Measurements from ENCODE around the gene EXOSC5.
"Not testable (repeated sequence)": the region's sequence is repeated elsewhere in the genome, so short reads cannot be mapped to it uniquely, and the experiment has no call there.

EXOSC5 gene

DNA sequence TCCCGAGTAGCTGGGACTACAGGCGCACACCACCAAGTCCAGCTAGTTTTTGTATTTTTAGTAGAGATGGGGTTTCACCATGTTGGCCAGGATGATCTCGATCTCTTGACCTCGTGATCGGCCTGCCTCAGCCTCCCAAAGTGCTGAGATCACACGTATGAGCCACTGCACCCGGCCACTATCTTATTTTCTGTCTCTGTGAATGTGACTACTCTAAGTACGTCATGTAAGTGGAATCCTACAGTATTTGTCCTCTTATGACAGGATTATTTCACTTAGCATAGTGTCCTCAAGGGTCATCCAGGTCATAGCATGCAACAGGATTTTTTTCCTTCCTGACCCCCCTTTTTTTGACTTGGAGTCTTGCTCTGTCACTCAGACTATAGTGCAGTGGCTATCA lies 25.6 kb downstream of the EXOSC5 start:
- no peak for DNase-seq (ENCODE audit: low read depth in 1 of 2, low spot score in 1 of 2)

DNA sequence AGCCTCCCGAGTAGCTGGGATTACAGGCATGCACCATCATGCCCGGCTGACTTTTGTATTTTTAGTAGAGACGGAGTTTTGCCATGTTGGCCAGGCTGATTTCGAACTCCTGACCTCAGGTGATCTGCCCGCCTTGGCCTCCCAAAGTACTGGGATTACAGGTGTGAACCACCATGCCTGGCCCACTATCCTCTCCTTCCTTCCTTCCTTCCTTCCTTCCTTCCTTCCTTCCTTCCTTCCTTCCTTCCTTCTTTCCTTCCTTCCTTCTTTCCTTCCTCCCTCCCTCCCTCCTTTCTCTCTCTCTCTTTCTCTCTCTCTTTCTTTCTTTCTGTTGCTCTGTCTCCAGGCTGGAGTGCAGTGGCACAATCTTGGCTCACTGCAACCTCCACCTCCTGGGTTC lies 26.0 kb downstream of the EXOSC5 start:
- not testable (repeated sequence) for DNase-seq (ENCODE audit: low read depth in 1 of 2, low spot score in 1 of 2)

DNA sequence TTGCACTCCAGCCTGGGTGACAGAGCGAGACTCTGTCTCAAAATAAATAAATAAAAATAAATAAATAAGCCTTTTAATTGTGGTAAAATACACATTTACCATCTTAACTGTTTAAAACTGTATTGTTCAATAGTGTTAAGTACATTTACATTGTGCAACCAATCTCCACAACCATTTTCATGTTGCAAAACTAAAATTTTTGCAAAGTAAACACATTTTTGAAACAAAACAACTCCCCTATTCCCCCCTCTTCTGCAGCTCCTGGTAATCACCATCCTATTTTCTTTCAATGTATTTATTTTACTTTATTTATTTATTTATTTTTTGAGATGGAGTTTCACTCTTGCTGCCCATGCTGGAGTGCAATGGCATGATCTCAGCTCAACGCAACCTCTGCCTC lies 27.4 kb downstream of the EXOSC5 start:
- no peak for DNase-seq (ENCODE audit: low read depth in 1 of 2, low spot score in 1 of 2)

DNA sequence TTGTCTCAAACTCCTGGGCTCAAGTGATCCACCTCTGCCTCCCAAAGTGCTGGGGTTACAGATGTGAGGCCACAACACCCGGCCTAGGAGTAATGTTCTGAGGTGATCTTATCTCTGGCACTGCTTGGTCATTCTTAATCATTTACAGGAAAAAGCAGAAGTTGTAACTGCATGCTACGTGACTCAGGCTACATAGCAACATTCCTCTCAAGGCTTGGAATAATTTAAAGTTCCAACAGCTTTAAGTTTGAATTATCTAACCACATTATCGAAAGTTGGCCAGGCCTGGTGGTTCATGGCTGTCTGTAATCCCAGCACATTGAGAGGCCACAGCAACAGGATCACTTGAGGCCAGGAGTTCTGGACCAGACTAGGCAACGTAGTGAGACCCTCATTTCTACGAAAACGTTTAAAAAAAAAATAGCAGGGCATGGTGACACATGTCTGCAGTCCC lies 29.3 kb downstream of the EXOSC5 start:
- DNase-seq (ENCODE audit: low read depth in 1 of 2, low spot score in 1 of 2) = no peak

DNA sequence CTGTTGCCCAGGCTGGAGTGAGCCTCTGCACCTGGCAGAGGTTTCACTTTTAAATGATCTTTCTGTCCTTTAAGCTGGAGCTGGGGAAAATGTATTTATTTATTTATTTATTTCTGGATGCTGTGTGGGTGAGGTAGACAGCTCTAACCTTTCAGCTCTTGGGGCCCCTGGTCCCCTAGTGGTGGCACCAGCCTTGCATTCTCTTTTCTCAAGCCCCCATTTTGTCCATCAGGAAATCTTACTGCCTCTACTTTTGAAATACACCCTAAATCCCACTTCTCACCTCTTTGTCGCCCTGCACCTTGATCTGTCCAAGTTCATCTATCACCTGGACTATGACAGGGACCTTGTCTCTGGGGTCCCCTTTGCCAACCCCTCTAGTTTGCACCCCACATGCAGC lies 31.1 kb downstream of the EXOSC5 start:
- DNase-seq (ENCODE audit: low read depth in 1 of 2, low spot score in 1 of 2) = no peak

DNA sequence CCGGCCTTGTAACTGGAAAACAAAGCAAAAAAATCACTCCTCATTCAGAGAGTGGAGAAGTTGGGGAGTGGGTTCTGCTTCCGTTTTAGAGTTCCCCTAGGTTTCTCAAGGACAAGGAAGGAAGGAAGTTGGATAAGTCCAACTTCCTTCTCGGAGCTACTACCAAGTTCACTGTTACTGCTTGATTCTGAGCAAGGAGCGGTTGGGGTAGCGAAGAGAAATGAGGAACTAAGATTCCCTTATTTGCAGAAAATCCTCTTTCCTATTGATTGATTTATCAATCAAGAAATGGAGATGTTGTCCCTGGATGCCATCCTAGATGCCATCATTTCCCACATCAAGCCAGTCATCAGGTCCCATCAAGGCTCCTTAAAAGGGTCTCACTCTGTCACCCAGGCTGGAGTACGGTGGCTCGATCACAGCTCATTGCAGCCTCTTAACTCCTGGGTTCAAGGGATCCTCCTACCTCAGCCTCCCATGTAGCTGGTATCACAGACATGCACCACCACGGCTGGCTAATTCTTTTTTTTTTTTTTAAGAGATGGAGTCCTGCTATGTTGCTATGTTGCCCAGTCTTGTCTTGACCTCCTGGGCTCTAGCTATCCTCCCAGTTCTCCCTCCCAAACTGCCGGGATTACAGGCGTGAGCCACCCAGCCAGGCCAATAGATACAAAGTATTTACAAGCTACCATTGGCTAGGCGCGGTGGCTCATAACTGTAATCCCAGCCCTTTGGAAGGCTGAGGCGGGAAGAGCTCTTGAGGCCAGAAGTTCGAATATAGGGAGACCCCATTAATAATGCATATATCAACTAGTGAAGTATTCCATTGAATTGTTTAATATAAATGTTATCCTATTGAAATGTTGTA lies 32.4 kb downstream of the EXOSC5 start:
- DNase-seq (ENCODE audit: low read depth in 1 of 2, low spot score in 1 of 2) = no peak

DNA sequence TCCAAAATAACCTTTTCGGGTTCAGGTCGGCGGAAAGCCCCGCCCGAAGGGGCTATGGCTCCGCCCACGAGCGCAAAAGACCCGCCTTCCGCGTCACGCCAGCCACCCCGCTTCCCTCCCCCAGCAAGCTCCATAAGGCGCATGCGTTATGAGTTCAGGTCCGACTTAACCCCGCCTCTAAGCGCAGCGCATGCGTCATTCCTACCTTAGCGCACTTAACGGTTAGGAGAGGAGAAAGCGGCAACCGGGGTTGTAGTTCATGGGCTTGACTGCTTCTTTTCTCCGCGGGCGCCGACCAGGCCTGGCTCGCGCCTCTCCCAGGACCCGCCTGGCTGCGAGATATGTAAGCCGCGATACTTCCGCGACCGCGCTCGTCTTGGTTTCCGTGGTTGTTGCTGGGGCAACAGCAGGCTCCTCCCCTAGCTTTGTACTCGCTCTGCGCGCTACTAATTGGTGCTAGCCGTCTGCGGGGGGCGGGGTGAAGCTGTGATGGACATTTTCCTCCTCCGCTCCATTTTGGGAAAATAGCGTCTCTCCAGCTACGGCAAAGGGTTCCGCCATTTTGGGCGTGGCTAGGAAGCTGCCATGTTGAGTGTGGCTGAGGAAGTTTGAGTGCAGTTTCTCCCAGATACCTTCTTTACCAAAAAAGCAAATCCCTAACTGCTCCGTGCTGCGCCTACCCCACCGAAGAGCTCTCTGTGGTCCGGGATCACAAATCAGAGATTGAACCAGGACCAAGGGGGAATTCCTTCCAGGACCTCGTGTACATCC lies 33.2 kb downstream of the EXOSC5 start, which contains the start of gene B9D2:
B9D2 (minus strand) TSS at position 397 of the 771 bp plus-strand sequence. CDS start 630 bp downstream, outside the sequence.
- DNase-seq (ENCODE audit: low read depth in 1 of 2, low spot score in 1 of 2) = peak; percentile 95 to 97

DNA sequence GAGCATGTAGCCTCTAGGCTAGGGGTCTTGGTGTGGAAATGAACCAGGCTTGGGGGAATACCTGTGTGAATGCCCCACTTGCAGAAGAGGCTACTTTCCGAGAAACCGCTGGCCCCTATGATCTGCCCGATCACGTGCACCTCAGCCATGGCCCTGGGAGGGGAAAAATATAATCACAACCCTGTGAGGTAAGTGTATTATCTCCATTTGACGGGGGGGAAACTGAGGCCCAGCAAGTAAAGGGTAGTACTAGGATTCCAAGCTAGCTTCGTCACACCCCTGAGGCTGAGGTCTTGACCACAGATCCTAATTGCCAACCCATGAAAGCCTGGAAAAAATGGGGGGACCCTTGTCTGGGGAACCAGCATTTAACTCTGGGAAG lies 33.8 kb downstream of the EXOSC5 start:
- DNase-seq (ENCODE audit: low read depth in 1 of 2, low spot score in 1 of 2) = no peak

DNA sequence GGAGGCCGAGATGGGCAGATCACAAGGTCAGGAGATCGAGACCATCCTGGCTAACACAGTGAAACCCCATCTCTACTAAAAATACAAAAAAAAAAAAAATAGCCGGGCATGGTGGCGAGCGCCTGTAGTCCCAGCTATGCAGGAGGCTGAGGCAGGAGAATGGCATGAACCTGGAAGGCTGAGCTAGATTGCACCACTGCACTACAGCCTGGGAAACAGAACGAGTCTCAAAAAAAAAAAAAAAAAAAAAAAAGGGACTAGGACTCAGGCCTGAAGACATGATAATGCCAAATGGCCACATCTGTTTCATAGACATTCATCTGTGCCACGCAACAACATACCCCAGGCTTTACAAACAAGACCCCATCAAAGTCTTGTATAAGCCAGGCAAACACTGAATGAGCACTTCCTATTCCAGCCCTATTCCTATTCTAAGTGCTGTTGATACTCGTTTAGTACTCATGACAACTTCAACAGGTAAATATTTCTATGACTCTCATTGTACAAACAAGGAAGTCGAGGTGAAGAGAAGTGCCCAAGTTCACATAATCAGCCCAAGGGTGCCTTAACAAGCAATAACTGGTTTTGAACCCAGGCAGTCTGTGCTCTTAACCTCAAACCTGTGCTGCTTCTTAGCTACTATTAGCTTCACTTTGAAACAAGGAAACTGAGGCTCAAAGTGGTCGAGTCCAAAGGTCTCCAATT lies 34.9 kb downstream of the EXOSC5 start:
- DNase-seq (ENCODE audit: low read depth in 1 of 2, low spot score in 1 of 2) = no peak

DNA sequence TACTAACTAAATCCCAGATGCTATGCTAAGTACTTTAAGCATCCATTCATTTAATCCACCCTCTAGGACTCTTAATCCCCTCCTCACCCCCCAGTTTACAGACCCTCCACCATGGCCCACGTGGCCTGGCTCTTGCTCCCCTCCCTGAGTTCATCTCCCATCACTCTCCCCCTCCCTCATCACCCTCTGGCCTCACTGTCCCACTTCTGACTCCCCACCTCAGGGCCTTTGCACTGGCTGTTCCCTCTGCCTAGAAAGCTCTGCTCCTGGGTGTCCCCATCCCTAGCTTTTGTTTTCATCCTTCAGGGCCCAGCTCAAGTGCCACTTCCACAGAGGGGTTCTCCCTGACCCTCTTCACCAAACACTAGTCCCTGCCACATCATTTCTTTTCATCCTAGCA lies 37.4 kb downstream of the EXOSC5 start:
- no peak for DNase-seq (ENCODE audit: low read depth in 1 of 2, low spot score in 1 of 2)

DNA sequence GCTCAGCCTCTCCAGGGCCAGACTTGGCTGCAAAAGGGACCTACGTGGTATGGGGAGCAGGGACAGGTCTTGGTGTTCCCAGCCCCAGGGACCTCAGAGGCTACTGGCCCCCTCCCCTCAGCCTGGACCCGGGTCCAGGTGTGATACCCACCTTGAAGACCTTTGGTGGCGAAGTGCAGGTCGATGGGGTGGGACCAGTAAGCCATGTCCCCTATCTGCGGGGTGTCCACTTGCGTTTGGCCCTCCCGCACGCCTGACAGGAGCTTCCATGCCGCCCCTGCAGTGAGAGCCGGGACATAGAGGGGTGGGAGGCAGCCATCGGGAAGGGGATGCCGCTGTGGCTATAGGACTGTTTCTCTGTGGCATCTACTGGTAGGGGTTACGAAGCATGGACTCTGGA lies 39.4 kb downstream of the EXOSC5 start:
- DNase-seq (ENCODE audit: low read depth in 1 of 2, low spot score in 1 of 2) = no peak

DNA sequence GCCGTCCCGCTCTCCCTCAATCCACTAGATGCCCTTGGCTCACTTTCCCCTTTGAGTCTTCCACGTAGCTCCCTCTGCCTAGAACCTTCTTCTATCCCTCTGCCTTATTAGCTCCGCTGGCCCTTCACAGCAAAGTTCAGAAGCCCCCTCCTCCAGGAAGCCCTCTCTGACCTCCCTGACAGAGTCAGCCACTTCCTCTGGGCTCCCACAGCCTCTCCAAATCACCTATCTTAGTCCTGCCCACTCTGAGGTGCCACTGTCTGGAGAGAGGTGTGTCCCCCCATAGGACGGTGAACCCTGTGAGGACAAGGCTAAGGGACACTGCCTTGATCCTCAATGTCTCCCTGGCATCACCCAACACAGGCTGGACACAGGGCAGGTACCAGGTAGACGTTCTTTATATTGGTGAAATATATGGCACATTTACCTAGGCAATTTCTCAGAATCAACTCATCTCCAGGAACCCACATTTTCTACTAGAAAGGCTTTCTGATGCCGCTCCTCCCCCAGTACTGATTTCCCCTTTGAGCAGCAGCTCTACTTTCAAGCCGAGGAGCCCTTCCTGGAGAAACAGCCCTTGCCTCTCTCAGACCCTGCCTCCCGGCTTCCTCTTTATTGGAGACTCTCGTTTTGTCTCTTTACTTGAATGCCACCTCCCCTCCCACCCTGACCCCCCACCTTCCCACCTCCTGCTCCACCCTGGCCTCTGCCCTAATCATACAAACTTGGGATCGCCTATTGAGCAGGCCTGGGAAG lies 40.0 kb downstream of the EXOSC5 start:
- DNase-seq (ENCODE audit: low read depth in 1 of 2, low spot score in 1 of 2) = no peak

DNA sequence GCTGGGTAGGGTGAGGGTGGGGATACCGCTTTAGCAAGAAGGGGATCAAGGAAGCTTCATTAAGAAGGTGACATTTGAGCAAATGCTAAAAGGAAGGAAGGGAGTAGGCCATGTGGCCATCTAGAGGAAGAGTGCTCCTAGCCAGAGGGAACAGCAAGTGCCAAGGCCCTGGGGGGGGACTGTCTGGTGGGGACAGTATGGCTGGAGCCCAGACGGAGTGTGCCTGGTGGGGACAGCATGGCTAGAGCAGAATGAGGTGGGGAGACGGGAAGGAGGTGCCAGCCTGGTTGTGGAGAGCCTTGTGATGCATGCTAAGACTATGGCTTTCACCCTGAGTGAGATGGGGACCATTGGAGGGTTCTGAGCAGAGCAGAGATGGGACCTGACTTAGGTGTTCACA lies 41.4 kb downstream of the EXOSC5 start:
- DNase-seq (ENCODE audit: low read depth in 1 of 2, low spot score in 1 of 2) = no peak

DNA sequence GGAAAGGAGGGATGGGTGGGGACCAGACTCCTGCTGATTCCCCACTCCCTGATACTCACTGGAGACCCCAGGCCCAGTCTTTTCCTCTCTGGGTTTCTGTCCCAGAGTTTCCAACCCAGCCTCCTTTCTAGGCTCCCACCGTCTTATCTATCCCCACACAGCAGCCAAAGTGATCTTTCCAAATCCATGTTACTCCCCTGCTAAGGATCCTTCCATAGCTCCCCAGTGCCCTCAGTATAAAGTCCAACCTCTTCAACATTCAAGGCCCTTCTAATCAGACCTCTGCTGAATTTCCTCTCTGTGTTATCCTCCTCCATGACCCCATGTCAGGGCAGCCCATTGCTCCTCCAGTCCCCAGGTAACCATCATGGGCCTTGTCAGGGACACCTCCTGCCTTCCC lies 42.1 kb downstream of the EXOSC5 start:
- no peak for DNase-seq (ENCODE audit: low read depth in 1 of 2, low spot score in 1 of 2)

DNA sequence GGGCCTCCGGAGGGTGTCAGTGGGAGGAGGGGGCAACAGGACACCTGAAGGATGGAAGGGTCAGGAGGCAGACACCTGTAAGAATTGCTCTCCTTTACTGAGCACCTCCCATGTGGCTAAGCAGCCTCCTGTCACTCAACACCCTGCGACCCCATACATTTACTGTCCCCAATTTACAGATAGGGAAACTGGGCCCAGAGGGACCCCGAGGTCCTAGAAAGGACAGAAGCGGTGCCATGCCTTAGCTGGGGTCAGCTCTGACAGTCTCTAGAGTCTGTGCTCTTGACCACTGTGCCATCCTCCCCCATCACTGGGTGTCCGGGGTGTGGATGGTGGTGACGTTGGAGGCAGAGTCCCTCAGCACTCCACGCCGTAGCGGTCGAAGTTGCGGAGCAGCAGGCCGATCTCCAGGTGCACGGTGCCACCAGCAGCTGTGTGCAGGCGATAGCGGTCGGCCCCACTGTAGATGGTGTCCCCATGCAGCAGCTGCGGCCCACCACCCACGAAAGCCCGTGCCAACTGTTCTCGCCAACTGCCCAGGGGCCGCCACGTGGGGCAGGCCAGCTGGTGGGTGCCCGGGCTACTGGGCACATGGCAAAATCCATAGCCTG lies 42.7 kb downstream of the EXOSC5 start:
- DNase-seq (ENCODE audit: low read depth in 1 of 2, low spot score in 1 of 2) = no peak

DNA sequence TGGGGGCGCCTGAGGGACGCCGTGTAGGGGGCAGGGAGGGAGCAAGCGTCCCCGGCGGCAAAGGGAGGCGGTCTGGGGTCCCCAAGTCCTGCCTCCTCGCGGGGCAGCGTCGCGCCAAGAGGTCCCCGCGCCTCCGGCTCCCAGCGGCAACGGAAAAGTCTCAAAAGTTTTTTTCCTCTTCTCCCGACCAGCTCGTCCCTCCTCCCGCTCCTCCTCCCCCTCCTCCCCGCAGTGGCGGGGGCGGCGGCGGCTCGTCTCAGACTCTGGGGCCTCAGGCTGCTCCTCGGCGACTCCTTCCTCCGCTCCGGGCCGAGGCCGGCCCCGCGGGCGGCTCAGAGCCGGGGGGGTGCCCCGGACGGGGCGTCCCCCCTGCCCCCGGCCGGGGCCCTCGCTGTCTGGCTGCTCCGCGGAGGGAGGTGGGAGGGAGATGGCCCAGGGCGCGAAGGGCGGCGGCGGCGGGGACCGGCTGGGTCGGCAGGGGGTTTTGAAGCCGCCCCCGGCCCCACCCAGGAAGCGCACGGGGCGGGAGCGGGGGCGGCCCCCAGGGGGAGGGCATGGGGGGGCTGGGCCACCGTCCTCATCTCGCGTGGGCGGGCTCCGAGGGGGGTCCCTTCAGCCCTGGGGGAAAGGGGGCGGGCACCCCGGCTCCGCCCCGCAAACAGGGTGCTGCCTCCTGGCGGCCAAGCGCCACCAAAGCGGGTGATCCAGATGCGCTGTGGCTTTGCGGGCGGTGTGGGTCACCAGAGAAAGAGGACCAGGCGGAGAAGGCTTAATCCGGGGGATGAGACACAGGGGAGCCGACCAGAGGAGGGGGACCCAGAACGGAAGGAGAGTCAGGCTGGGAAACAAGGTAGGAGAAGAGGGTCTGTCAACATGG lies 43.5 kb downstream of the EXOSC5 start, which contains the start of gene TGFB1:
TGFB1 (minus strand) TSS at position 457 of the 877 bp plus-strand sequence. CDS start 878 bp downstream, outside the sequence.
- DNase-seq (ENCODE audit: low read depth in 1 of 2, low spot score in 1 of 2) = peak; percentile 86 to 93

DNA sequence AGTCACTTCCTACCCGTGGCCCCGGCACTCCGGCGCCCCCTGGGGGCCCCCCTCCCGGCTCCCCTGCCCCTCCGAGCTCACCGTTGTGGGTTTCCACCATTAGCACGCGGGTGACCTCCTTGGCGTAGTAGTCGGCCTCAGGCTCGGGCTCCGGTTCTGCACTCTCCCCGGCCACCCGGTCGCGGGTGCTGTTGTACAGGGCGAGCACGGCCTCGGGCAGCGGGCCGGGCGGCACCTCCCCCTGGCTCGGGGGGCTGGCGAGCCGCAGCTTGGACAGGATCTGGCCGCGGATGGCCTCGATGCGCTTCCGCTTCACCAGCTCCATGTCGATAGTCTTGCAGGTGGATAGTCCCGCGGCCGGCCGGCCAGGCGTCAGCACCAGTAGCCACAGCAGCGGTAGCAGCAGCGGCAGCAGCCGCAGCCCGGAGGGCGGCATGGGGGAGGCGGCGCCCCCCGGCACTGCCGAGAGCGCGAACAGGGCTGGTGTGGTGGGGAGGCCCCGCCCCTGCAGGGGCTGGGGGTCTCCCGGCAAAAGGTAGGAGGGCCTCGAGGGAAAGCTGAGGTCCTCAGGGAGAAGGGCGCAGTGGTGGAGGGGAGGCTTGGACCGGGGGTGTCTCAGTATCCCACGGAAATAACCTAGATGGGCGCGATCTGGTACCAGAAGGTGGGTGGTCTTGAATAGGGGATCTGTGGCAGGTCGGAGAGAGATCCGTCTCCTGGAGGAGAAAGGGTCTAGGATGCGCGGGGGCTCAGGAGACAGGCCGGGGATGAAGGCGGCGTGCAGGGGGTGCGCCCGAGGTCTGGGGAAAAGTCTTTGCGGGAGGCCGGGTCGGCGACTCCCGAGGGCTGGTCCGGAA lies 44.3 kb downstream of the EXOSC5 start:
- DNase-seq (ENCODE audit: low read depth in 1 of 2, low spot score in 1 of 2) = peak; percentile 53 to 70

DNA sequence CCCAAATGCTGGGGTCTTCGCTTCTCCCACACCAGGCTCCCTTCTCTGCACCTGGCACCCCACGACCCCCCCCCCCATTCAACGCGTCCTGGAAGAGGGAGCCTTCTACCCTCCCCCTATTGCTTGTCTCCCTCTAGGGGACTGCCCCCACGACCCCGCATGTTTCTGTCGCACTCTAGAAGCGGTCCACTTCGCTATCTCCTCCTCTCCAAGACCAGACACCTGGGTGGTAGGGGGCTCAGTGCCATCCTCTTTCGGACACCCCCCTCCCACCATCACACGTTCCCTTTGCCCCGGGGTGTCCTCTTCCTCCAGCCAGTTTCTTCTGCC lies 44.9 kb downstream of the EXOSC5 start:
- no peak for DNase-seq (ENCODE audit: low read depth in 1 of 2, low spot score in 1 of 2)

Measured in activated T-helper 1 cell treated with anti-CD3 and anti-CD28 coated beads, Interleukin-2, amount 50 U/mL, for 16 hours (primary cell).